SH-SY5Y (cell line): ENCODE data around the gene GPX2.

Source experiments
- GATA2 ChIP-seq: IDR thresholded peaks from 2 replicates; pipeline ENCODE4 v1.6.1; 2011; ENCODE audit warnings: mild to moderate bottlenecking, low read depth, low read length
- GATA3 ChIP-seq: IDR thresholded peaks from 2 replicates; pipeline ENCODE4 v1.6.1; 2011; ENCODE audit warnings: low read depth, mild to moderate bottlenecking, low read length, moderate library complexity

- TF ChIP-seq GATA2 (no peak), GATA3 (no peak)
These were observed 47.8 kb upstream of the GPX2 start for GRCh38 chr14:64990296-64990695.
